Measurements from ENCODE around the gene AP2A2. TPM values are rescaled to one million over a fixed set of nuclear protein-coding genes. Genes with fewer than 3 reads are reported as not detected.

Gene AP2A2
- total RNA-seq, 1 donor from 2014 or later: 48.5 TPM

DNA sequence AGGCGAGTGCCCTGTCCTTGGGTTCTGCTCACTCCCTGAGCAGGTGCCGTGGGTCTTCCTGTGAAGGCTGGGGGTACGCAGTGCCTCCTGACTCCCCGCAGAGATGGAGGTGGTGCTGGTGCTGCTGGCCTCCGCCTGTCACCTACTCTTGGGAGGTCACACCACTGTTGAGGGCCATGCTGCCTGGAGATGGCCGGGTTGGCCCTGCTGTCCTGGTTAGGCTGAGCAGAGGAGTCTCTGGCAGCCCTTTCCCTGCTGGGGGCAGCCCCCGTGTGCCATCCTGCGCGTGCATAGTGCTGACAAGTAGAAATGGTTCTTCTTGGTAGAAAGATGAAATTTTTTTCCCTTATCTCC lies 61.3 kb downstream of the AP2A2 start:
- no peak for DNase-seq (ENCODE audit: low read depth)
- H3K4me3 ChIP-seq (ENCODE audit: low read depth, low read length): no peak overlapping the region
- no peak for TF ChIP-seq CTCF (conservative IDR thresholded peaks at IDR 0.05; ENCODE audit: low read depth, low read length)

GRCh38 chr11:987671-988070 lies 62.0 kb downstream of the AP2A2 start:
- no peak for TF ChIP-seq CTCF (conservative IDR thresholded peaks at IDR 0.05; ENCODE audit: low read depth, low read length)
- no peak overlapping the region for H3K4me3 ChIP-seq (ENCODE audit: low read depth, low read length)
- no peak for DNase-seq (ENCODE audit: low read depth)

DNA sequence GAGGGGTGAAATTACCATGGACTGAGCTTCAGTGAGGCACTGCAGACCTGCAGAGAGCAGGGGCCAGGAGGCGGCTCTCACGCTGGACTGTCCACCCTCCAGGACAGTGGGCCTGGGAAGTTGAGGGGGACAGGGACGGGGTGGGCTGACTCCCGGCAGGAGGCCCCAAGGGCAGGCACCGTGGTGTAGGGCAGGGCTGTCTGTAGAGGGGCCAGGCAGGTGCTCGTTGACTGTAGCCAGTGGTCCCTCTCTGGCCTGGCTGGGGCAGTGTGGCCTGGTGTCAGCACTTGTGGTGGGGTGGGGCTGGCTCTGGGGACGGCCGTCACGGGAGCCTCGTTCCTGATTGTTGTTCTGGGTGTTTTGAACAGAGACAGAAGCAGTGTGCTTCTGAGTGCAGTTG lies 64.4 kb downstream of the AP2A2 start:
- no peak for DNase-seq (ENCODE audit: low read depth)
- no peak overlapping the region for H3K4me3 ChIP-seq (ENCODE audit: low read depth, low read length)
- TF ChIP-seq CTCF (conservative IDR thresholded peaks at IDR 0.05; ENCODE audit: low read depth, low read length): no peak

DNA sequence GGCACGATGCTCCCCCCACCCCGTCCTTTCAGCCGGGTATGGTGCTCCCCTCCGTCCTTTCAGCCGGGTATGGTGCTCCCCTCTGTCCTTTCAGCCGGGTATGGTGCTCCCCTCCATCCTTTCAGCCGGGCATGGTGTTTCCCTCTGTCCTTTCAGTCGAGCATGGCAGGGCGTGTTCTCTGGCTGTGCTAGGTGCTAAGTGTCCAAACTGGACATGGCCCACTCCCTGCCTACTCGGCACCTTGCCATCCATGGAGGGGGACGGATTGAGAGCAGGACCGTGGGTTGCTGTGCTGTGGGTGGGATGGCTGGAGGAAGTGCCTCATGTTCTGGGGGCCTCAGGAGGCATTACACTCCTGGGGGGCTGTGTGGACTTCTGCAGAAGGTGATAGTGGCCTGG lies 65.4 kb downstream of the AP2A2 start:
- TF ChIP-seq CTCF (conservative IDR thresholded peaks at IDR 0.05; ENCODE audit: low read depth, low read length): no peak
- no peak for DNase-seq (ENCODE audit: low read depth)
- H3K4me3 ChIP-seq (ENCODE audit: low read depth, low read length): no peak overlapping the region

GRCh38 chr11:991711-992307 lies 66.1 kb downstream of the AP2A2 start:
- no peak for DNase-seq (ENCODE audit: low read depth)
- TF ChIP-seq CTCF (conservative IDR thresholded peaks at IDR 0.05; ENCODE audit: low read depth, low read length): no peak
- no peak overlapping the region for H3K4me3 ChIP-seq (ENCODE audit: low read depth, low read length)

DNA sequence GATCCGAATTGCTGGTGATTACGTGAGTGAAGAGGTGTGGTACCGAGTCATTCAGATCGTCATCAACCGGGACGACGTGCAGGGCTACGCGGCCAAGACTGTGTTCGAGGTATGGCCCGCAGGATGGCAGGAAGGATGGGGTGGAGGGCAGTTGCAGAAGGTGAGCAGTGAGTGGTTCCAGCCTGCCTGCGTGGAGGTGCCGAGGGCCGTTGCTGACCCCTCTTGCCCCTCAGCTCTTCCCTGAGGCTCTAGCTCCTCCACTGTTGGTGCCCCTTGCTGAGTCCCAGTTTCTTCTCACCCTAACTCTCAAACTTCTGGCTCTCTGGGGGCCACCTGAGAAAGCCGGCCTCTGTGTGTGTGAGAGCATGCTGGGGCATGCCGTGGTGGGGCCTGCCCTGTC lies 66.9 kb downstream of the AP2A2 start:
- no peak overlapping the region for H3K4me3 ChIP-seq (ENCODE audit: low read depth, low read length)
- TF ChIP-seq CTCF (conservative IDR thresholded peaks at IDR 0.05; ENCODE audit: low read depth, low read length): no peak
- no peak for DNase-seq (ENCODE audit: low read depth)

GRCh38 chr11:993632-994167 lies 68.0 kb downstream of the AP2A2 start:
- no peak for DNase-seq (ENCODE audit: low read depth)
- no peak for TF ChIP-seq CTCF (conservative IDR thresholded peaks at IDR 0.05; ENCODE audit: low read depth, low read length)

More at GRCh38 chr11:993632-994167, 68.0 kb downstream of the AP2A2 start:
- H3K4me3 ChIP-seq (ENCODE audit: low read depth, low read length): no peak overlapping the region

Data from epithelial cell of proximal tubule (primary cell).